HG03280 (cell line): ENCODE data around the gene SMIM3.

Experiments
- ATAC-seq: cut with Tn5 transposase; IDR thresholded peaks from one replicate; pipeline ENCODE4 v1.9.1; 2021; ENCODE audit warnings: mild to moderate bottlenecking, moderate library complexity; ENCODE audit not compliant: unreplicated experiment

SMIM3 gene

DNA sequence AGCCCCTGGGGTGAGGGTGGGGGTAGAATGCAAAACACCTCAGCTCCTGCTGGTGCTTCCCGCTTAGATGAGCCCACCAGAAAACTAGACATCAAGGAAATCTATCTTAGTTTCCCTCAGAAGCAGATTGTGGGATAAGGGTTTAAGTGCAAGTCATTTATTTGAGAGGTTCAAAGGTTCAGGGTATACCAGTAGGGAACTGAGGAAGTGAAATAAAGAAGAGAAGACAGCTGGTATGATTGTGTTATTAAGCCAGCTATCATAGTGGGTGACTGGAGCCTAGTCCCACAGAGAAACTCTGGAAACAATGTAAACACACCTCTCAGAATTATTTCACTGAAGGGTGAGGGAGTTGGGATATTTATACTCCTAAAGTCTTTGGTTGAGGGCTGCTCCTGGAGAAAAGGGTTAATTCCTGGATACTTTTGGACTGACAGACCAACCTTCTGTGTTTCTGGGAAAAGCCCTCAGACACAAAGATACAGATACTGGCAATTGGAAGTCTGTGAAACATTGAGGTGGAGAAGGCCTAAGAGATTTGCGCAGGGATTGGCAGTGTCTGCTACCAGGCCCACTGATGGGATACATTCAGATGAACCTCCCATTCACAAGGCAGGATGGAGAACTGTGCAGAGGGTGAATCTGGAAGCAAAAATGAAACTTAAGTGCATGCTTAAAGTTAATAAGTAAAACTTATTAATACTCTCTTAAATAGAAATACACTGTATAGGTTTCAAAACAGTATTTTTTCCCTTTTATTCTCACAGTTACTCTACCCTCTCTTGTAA lies 13.4 kb upstream of the SMIM3 start:
- no peak for ATAC-seq

DNA sequence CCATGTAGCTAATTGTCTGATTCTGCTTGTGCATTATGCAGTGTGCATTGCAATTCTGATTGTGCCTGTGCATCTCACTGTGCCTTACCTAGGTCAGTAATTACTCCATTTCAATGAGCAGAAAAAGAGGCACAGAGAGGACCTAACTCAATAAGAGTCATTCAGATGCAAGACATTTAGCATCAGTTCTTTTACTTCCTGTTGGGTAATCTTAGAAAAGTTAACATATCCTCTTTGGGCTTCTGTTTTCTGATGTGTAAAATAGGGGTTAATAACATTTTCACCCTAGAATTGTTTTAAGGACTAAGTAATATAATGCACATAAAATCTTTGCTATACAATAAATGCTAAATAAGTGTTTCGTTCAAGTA lies 12.8 kb upstream of the SMIM3 start:
- no peak for ATAC-seq

- ATAC-seq, result no peak
Measured at GRCh38 chr5:150766251-150766650, 12.3 kb upstream of the SMIM3 start.

DNA sequence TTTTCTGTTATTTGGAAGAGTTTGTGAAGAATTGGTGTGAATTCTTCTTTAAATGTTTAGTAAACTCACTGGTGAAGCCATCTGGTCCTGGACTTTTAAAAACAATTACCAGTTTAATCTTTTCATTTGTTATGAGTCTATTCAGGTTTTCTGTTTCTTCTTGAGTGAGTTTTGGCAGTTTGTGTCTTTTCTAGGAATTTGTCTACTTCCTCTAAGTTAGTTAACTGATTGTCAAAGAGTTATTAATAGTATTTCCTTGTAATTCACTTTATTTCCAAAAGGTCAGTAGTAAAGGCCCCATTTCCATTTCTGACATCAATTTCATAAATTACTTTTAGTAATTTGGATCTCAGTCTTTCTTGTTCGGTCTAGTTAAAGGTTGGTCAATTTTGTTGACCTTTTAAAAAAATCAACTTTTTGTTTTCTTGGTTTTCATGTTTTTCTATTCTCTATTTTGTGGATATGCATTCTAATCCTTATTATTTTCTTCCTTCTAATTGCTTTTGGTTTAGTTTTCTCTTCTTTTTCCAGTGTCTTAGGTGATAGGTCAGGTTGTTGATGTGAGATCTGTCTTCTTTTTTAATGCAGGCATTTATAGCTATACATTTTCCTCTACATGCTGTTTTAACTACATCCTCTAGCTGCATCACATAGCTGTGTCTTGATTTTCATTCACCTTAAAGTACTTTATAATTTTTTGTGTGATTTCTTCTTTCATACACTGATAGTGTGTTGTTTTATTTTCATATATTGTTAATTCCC lies 7.3 kb upstream of the SMIM3 start:
- ATAC-seq, result no peak

DNA sequence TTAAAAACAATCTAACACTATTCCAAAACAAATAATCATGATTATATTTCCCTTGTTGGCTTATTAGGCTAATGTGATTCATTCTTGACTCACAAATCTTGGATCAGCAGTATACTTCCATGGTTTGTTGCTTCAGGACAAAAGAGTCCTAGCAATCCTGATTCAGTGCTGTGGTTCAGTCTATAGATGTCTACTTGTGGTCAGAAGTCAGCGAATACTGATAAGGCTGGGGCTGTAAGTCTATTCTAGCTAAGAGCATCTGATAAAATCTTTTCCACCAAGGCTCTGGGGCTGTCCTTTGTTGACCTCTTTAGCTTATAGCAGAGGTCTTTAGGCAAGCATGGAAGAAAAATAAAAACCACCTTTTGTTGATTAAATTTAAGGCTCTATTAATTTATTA lies 4.4 kb upstream of the SMIM3 start:
- no peak for ATAC-seq

- no peak for ATAC-seq
Measured at GRCh38 chr5:150777685-150778084, 872 bp upstream of the SMIM3 start.

DNA sequence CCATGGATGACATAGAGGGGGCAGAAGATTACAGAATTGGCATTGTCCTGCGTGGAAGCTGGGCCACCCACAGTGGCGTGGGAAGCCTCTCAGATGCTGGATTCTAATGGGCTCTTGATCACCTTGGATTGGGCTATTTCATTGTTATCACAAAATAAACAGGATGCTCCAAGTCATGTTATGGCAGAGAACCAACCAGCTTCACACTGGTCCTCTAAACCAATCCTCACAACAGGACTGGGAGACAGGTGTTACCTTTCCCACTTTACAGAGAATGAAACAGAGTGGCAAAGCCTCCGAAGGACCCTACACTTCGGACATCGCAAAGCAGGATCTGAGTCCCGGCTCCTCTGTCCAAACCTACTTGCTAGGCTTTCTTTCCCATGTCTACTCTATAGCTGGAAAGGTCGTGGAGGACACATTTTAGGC lies 455 bp upstream of the SMIM3 start:
- ATAC-seq, result no peak

GRCh38 chr5:150779397-150780186 lies 1.0 kb downstream of the SMIM3 start:
- ATAC-seq, result peak; percentile 2

- peak; percentile 47 for ATAC-seq
Measured at GRCh38 chr5:150780187-150780692, 1.7 kb downstream of the SMIM3 start.

DNA sequence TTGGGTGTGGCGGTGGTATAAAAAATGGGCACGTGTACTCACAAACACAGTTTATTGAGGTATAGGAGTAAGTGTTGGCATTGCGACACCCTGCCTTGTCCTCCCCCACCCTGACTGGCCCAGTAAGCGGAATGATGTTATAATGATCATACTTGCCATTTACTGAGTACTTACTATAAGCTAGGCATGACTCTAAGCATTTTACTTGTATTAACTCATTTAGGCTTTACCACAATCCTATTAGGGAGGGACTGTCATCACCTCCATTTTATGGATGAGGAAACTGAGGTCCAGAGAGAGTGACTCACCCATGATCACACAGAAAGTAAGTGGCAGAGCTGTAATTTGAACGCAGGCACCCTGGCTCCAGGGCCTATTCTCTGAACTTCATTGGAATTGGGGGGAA lies 2.3 kb downstream of the SMIM3 start:
- no peak for ATAC-seq

DNA sequence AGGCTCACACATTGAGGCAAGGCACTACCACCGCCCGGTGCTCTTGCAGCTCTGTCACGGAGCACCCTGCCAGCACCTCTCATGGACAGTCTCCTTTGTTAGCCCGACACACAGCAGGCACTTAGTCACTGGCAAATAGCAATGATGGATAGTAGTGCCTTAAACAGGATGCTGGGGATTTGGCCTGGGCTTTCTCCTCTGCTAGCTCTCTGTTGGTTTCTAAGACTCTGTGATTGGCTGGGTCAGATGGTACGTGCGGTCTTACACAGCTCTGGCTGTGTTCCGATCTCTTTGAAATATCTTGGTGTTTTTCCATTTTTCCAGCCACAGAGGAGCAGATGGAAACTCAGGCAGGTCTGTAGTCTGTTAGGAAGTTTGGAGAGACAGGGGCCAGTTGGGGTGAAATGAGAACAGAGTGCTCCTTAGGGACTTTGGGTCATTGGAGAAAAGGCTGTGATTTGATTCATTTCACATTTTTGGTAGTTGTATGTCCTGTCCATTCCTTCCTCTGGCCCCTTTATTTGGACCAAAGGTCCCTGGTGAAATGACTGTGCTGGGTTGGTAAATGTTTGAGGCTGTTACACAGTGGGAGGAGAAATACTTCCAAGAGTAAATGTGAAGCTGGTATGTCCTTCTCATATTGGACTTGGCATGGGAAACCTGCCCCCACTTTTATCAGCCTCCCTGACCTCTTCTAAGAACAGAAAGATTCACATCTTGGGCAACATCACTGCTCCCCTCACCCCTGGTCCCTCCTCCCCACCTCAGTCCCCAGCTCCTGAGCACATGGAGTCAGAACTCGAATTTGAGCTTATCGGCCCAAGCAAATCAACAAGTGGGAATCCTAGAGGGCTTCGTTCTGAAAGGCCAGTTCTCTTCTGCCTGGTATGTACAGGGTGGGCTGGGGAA lies 3.4 kb downstream of the SMIM3 start:
- no peak for ATAC-seq

DNA sequence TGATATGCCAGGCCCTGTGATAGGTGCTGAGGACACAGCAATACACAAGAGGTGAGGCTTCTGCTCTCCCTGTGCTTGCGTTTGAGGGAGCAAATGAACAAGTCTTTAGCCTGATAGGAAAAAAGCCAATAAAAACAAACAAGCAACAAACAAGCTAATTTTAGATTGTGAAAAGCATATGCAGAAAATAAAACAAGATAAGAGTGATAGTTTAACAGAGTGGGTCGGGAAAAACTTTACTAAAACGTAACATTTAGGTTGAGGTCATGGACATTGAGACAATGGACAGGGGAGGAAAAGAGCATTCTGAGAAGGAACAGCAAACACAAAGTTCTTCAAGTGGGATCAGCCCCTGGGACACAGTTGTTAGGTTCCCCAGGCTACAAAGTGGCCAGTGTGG lies 4.3 kb downstream of the SMIM3 start:
- ATAC-seq, result no peak

GRCh38 chr5:150783422-150783928 lies 4.9 kb downstream of the SMIM3 start:
- peak; percentile 36 for ATAC-seq

DNA sequence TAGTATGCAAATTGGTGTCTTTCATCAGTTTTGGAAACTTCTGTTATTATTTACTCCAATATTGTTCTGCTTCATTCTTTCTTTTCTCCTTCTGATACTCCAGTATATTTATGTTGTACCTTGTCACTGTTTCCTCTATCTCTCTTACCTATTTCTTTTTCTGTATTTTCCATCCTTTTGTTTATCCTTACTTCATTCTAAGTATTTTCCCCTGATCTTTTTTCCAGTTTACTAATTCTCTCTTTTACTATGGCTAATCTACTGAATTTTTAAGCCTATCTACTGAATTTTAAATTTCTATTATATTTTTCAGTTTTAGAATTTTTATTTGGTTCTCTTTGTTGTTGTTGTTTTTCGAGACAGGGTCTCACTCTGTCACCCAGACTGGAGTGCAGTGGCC lies 7.4 kb downstream of the SMIM3 start:
- no peak for ATAC-seq

DNA sequence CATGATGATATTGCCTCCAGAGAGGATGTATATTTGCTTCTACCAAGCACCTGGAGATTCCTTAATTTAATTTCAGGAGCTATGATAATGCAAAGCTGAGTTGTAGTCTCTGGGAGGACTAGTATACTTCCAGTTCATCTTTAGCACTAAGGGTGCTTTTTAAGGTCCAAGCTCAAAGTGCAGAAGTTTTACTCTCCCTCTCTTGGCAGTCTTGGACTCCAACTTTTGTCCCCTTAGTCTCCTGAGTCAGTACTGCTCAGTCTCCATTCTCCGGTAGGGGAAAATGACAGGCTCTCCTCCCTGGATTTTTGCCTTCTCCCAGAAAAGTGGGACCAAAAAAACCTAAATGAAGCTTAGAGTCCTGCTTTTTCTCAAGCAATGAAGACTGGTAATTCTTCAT lies 8.3 kb downstream of the SMIM3 start:
- ATAC-seq, result no peak

DNA sequence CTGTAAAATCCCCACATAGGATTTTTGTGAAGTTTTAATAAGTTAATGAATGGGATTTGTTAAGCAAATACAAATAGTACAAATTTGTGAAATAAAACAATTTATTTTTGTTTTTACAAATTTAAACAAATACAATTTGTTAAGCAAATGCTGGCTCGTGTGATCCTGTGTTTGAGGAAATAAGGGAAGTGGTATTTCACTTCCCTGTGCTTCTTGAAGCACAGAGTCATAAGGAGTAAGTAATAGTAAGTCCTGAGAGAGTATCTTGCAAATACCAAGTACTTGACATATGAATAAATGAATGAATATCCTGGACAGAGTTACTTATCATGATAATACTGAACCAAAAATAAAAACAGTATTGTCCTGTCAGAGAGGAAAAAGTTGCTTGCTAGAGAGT lies 9.1 kb downstream of the SMIM3 start:
- ATAC-seq, result no peak

DNA sequence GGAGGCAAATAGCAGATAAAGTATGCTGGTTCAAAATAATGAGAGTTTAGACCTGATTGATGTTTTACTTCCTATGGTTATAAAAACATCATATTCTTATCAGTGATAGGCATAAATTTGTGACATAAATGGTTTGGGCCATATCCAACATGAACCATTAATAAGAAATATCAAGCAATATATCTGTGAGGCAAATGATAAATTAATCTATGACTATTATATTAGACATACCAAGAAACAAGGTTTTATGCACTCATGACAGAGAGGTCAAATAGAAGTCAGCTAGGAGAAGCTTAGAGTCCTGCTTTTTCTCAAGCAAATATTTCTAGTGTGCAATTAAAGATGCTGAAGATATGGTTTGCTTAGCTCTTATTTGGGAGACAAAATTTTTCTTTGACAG lies 10.4 kb downstream of the SMIM3 start:
- no peak for ATAC-seq

- no peak for ATAC-seq
Measured at GRCh38 chr5:150789450-150789849, 10.9 kb downstream of the SMIM3 start.

GRCh38 chr5:150789943-150790611 lies 11.5 kb downstream of the SMIM3 start:
- peak; percentile 91 for ATAC-seq

GRCh38 chr5:150791536-150791935 lies 13.0 kb downstream of the SMIM3 start:
- ATAC-seq, result no peak
